ENCODE data around the gene EFNA1.
A peak's percentile ranks its signal among the peaks of the same experiment; 100 is the strongest.

The EFNA1 gene

DNA sequence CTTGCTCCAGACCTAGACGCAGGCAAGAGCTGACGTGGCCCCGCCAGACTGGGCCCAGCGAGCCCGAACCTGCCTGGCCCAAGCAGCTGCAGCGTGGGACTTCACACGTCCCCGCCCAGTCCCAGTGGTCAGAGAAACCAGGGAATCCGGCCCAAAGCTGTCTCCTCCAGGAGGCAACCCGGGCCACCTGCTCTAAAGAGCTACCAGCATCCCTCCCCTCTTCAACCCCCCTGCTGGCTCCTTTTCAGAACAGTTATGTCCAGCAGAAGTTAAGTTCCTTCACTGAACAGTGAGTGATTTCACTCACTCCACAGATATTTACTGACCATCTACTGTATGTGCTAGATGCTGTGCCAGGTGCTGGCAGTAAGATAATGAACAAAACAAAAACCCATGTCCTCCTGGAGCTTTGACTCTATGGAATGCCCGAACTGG lies 2.1 kb upstream of the EFNA1 start:
- in situ Hi-C loops (cut with HindIII; ENCODE audit: low pct_ligation_motif_present, low sequenced_read_pairs): no loop called here
- TF ChIP-seq, protein P1, sequence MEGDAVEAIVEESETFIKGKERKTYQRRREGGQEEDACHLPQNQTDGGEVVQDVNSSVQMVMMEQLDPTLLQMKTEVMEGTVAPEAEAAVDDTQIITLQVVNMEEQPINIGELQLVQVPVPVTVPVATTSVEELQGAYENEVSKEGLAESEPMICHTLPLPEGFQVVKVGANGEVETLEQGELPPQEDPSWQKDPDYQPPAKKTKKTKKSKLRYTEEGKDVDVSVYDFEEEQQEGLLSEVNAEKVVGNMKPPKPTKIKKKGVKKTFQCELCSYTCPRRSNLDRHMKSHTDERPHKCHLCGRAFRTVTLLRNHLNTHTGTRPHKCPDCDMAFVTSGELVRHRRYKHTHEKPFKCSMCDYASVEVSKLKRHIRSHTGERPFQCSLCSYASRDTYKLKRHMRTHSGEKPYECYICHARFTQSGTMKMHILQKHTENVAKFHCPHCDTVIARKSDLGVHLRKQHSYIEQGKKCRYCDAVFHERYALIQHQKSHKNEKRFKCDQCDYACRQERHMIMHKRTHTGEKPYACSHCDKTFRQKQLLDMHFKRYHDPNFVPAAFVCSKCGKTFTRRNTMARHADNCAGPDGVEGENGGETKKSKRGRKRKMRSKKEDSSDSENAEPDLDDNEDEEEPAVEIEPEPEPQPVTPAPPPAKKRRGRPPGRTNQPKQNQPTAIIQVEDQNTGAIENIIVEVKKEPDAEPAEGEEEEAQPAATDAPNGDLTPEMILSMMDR (IDR thresholded peaks at IDR 0.05; ENCODE audit: low read depth, low read length, missing control alignments): no peak
- H3K27ac ChIP-seq: no peak overlapping the region
- DNase-seq: no peak
- H3K27me3 ChIP-seq (replicated peaks): peaks cover 33% of the 10 kb centered on the region
- H3K4me3 ChIP-seq (ENCODE audit: low read depth, low read length): no peak overlapping the region
- H3K36me3 ChIP-seq (replicated peaks): no peaks in the 10 kb centered on the region

DNA sequence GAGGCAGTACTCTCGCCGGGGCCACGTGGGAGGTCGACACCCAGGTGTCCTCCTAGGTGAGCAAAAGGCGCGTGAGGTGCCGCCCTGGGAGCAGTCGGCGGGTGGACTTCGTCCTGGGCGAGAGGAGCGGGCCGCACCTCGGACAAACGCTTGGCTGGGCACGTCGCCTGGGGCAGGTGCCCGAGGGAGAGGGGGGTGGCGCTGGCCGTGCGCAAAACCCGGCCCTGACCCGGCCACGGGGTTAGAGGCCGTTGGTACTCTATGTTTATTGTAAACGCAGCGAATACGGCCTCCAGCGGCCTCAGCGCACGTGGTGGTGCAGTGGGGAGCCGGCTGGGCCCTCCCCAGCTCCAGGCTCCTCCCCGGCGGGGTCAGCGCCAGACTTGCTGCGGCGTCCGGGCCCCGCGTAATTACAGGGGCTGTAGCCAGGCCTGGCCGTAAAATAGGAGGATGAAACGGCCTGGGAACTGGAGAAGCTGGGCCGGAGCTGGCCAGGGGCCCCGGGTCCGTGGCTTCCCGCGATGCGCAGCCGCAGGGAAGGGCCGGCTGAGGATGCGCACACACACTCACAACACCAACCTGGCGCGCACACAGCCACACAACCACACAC lies 1.6 kb upstream of the EFNA1 start:
- H3K27ac ChIP-seq: no peak overlapping the region
- TF ChIP-seq, protein P1 (IDR thresholded peaks at IDR 0.05; ENCODE audit: low read depth, low read length, missing control alignments): no peak
- in situ Hi-C loops (cut with HindIII; ENCODE audit: low pct_ligation_motif_present, low sequenced_read_pairs): no loop called here

DNA sequence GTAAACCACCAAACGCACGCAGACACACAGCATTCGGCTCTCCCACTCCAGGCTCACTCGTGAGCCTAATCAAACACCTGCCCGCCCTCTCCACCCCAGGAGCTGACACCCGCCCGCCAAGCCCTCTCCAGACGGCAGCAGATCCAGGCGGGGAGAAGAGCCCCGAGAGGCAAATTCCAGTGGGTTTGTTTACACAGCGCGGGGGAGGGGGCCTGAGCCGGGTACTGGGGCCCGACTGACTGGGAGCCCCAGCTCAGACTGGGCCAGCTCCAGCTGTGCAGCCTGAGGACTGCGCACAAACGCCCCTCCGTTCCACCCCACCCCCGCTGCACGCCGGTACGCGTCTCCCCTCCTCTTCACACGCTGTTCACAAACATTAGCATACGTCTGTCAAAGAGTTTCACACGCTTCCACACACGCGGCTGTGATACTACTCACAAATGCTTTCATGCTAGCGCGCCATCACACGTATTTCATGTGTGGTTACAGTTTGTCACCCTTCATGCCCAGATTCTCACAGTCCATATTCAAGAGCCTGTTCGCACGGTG lies 1.0 kb upstream of the EFNA1 start:
- DNase-seq: peak; percentile 38

More for the DNA sequence above, 1.6 kb upstream of the EFNA1 start:
- Histone ChIP-seq H3K27me3 (replicated peaks) (peaks cover 31% of the 10 kb centered on the region), H3K4me3 (ENCODE audit: low read depth, low read length) (peak overlapping the region; percentile 44), H3K36me3 (replicated peaks) (no peaks in the 10 kb centered on the region)
- no peak for DNase-seq

DNA sequence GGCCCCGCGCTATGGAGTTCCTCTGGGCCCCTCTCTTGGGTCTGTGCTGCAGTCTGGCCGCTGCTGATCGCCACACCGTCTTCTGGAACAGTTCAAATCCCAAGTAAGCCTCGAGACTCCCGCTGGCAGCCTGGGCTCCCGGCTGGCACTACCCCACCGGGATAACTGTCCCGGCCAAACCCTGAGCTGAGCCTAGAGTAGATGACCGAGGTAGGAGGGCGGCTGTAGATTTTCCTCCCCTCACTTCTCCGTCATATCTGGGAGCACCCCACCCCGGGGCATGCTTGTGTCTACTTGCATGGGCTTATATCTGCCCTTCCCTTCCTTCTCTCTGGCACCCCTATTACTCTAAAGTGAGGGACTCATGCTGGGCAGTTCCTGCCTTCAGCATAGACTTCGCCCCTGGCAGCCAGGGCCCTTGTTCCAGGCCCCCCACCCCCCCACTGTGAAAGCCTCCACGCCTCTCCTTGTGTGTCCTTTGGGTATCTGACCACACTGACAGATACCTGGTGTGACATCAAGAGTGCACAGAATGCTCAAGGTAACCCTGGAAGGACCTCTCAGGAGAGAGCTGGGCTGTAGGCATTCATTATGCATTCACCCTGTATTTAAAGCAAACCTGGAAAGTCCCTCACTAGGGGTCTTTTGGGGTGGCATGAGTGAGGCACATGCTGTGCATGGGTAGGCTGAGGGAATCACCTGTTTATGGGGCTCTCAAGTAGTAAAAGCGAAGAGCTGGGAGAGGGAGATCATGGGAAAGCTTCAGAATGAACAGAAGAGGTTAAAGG lies 485 bp downstream of the EFNA1 start:
- H3K4me3 ChIP-seq (ENCODE audit: low read depth, low read length): peak overlapping the region; percentile 35
- in situ Hi-C loops (cut with HindIII; ENCODE audit: low pct_ligation_motif_present, low sequenced_read_pairs): no loop called here
- H3K36me3 ChIP-seq (replicated peaks): no peaks in the 10 kb centered on the region
- DNase-seq: no peak
- TF ChIP-seq, protein P1 (IDR thresholded peaks at IDR 0.05; ENCODE audit: low read depth, low read length, missing control alignments): no peak
- peaks cover 28% of the 10 kb centered on the region for H3K27me3 ChIP-seq (replicated peaks)
- H3K27ac ChIP-seq: no peak overlapping the region

More for the DNA sequence above, 1.0 kb upstream of the EFNA1 start:
- H3K27ac ChIP-seq: no peak overlapping the region
- H3K4me3 ChIP-seq (ENCODE audit: low read depth, low read length): peak overlapping the region; percentile 44
- in situ Hi-C loops (cut with HindIII; ENCODE audit: low pct_ligation_motif_present, low sequenced_read_pairs): no loop called here
- TF ChIP-seq, protein P1 (IDR thresholded peaks at IDR 0.05; ENCODE audit: low read depth, low read length, missing control alignments): no peak
- H3K27me3 ChIP-seq (replicated peaks): peaks cover 28% of the 10 kb centered on the region
- no peaks in the 10 kb centered on the region for H3K36me3 ChIP-seq (replicated peaks)

DNA sequence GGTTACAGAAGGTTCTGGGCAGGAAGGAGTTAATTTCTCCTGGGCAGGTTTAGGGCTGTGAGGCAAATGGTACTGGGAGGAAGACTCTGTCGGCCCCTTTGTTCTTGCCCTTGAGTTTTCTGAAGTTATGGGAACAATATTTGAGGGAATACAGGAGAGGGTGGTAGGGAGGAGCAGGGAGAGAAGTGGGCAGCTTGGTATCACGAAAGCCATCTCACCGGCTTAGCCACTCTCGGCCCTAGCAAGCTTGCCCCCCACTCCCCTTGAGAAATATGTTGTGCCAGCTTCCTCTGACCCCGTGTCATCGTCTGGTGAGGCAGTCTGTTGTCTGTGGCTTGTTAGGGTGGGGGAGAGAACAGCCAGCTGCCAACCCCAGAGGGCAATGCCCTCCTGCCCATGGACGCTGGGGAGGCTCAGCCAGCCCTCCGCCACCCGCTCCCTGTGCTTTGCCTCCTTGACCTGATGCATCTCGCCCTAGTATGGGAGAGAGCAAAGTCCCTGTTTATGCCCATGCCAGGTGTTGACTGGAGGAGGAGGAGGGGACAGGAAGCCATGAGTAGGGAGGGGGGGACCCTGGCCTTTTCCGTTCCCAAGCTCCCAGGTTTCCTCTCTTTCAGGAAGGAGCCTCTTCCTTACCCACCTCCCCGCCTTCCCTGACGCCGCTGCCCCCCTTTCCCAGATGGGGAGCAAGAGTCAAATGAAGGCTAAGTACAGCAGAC lies 1.2 kb downstream of the EFNA1 start:
- H3K27me3 ChIP-seq (replicated peaks): peaks cover 28% of the 10 kb centered on the region
- H3K27ac ChIP-seq: no peak overlapping the region
- no peak for DNase-seq
- H3K36me3 ChIP-seq (replicated peaks): no peaks in the 10 kb centered on the region
- H3K4me3 ChIP-seq (ENCODE audit: low read depth, low read length): no peak overlapping the region
- TF ChIP-seq, protein P1 (IDR thresholded peaks at IDR 0.05; ENCODE audit: low read depth, low read length, missing control alignments): no peak
- in situ Hi-C loops (cut with HindIII; ENCODE audit: low pct_ligation_motif_present, low sequenced_read_pairs): no loop called here
